ENCODE results near the gene LEMD3.

Gene LEMD3

GRCh38 chr12:65157091-65157490, 12.3 kb upstream of the LEMD3 start:
- peaks cover 4% of the 10 kb centered on the region for H3K27me3 ChIP-seq (replicated peaks)
- in situ Hi-C loops (cut with HindIII; ENCODE audit: low pct_ligation_motif_present, low sequenced_read_pairs), result no loop called here
- no peaks in the 10 kb centered on the region for H3K36me3 ChIP-seq (replicated peaks)
- no peak overlapping the region for H3K27ac ChIP-seq
- H3K4me3 ChIP-seq (ENCODE audit: low read depth, low read length), result no peak overlapping the region
- no peak for DNase-seq
- TF ChIP-seq CTCF (IDR thresholded peaks at IDR 0.05; ENCODE audit: low read depth, low read length, missing control alignments), result no peak

DNA sequence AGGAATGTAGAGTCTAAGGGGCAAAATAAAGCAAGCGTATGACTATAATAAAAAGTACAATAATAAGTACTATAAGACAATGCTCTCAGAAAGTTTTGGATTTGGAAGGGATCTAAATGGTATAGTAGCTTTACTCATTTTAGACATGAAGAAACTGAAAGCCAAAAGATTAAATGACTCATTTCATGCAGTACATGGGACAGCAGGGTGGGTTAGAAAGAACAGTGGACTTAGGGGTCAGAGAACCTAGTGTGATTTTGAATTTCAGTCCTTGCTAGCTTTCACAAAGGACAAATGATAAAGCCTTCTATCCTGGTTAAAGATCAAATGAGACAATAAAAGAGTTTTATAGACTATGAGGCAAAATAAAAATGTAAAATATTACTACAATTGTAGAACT, 6.8 kb upstream of the LEMD3 start:
- no peaks in the 10 kb centered on the region for H3K36me3 ChIP-seq (replicated peaks)
- TF ChIP-seq CTCF (IDR thresholded peaks at IDR 0.05; ENCODE audit: low read depth, low read length, missing control alignments), result no peak
- H3K27me3 ChIP-seq (replicated peaks), result peaks cover 6% of the 10 kb centered on the region
- in situ Hi-C loops (cut with HindIII; ENCODE audit: low pct_ligation_motif_present, low sequenced_read_pairs), result no loop called here
- H3K27ac ChIP-seq, result no peak overlapping the region
- DNase-seq, result no peak
- H3K4me3 ChIP-seq (ENCODE audit: low read depth, low read length), result no peak overlapping the region

GRCh38 chr12:65164244-65164643, 5.1 kb upstream of the LEMD3 start:
- Histone ChIP-seq H3K27ac (no peak overlapping the region), H3K4me3 (ENCODE audit: low read depth, low read length) (no peak overlapping the region), H3K27me3 (replicated peaks) (peaks cover 6% of the 10 kb centered on the region), H3K36me3 (replicated peaks) (no peaks in the 10 kb centered on the region)
- no peak for DNase-seq
- no peak for TF ChIP-seq CTCF (IDR thresholded peaks at IDR 0.05; ENCODE audit: low read depth, low read length, missing control alignments)
- in situ Hi-C loops (cut with HindIII; ENCODE audit: low pct_ligation_motif_present, low sequenced_read_pairs), result no loop called here

DNA sequence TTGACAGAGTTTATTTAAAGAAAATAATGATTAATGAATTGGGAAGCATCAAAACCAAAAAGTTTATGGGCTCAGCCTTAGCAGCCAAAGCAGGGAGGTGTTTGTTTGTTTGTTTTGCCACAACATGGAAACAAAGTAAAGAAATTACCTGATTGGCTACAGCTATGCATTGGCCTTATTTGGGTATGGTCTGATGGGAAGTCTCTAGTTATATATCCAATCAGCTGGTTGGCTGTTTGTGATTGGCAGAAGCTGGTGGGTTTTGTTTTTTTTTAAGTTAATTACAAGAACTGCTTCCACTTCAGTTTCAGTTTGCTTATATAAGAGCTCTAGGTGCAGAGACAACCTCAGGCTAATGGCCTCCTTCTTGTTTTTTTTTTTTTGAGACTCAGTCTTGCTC, 4.6 kb upstream of the LEMD3 start:
- H3K36me3 ChIP-seq (replicated peaks), result no peaks in the 10 kb centered on the region
- peaks cover 6% of the 10 kb centered on the region for H3K27me3 ChIP-seq (replicated peaks)
- H3K4me3 ChIP-seq (ENCODE audit: low read depth, low read length), result no peak overlapping the region
- no peak overlapping the region for H3K27ac ChIP-seq
- no peak for TF ChIP-seq CTCF (IDR thresholded peaks at IDR 0.05; ENCODE audit: low read depth, low read length, missing control alignments)
- DNase-seq, result no peak
- in situ Hi-C loops (cut with HindIII; ENCODE audit: low pct_ligation_motif_present, low sequenced_read_pairs), result no loop called here

DNA sequence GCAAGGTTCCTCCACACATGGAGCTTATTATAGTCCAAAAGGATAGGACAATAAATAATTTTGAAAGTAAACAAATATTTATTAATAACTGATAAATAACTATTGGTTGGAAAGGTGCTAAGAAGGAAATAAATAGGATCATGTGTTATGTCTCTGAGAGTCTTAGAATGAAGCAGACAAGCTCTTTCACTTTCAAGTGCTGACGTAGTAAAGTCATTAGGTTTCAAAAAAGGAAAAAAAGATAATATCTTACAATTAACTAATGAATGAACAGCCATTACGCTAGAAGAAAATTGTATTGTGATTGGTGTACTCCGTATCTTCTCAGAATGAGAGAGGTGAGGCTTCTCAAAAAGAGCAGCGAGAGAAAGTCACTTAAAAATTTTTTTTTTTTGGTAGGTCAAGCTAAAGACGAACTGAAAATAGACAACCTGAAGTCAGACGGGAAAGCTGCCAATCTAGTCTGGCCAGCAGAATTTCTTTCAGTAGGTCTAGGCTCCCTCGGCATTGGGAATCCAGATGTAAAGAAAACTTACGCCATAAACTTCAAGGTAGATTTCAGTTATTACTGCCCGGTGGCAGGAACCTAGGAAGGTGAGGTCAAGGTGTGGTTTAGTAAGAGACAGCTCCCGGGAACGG, 583 bp upstream of the LEMD3 start:
- H3K27ac ChIP-seq, result peak overlapping the region; percentile 90
- H3K36me3 ChIP-seq (replicated peaks), result no peaks in the 10 kb centered on the region
- no peaks in the 10 kb centered on the region for H3K27me3 ChIP-seq (replicated peaks)
- in situ Hi-C loops (cut with HindIII; ENCODE audit: low pct_ligation_motif_present, low sequenced_read_pairs), result no loop called here
- peak overlapping the region; percentile 81 for H3K4me3 ChIP-seq (ENCODE audit: low read depth, low read length)
- no peak for DNase-seq
- TF ChIP-seq CTCF (IDR thresholded peaks at IDR 0.05; ENCODE audit: low read depth, low read length, missing control alignments), result no peak

Measured in brain microvascular endothelial cell (primary cell).